ENCODE measurements around the gene DDX4.

Gene DDX4

GRCh38 chr5:55866485-55866884, 128.6 kb downstream of the DDX4 start:
- ATAC-seq = no peak

More at GRCh38 chr5:55866485-55866884, 128.6 kb downstream of the DDX4 start:
- TF ChIP-seq ESRRG (CRISPR knock-in tag; IDR thresholded peaks at IDR 0.05) (no peak), SNAI2 (CRISPR knock-in tag; IDR thresholded peaks at IDR 0.05) (no peak), ZNF8 (CRISPR knock-in tag; IDR thresholded peaks at IDR 0.05) (no peak), BACH2 (CRISPR knock-in tag; IDR thresholded peaks at IDR 0.05; ENCODE audit: borderline replicate concordance) (no peak), CSDC2 (CRISPR knock-in tag; IDR thresholded peaks at IDR 0.05) (no peak), ARNTL (CRISPR knock-in tag; IDR thresholded peaks at IDR 0.05; ENCODE audit: borderline replicate concordance, low read depth) (no peak), TCF4 (CRISPR knock-in tag; IDR thresholded peaks at IDR 0.05; ENCODE audit: borderline replicate concordance) (no peak), PPARA (CRISPR knock-in tag; IDR thresholded peaks at IDR 0.05; ENCODE audit: borderline replicate concordance) (no peak), TSHZ2 (CRISPR knock-in tag; IDR thresholded peaks at IDR 0.05) (no peak), RARB (CRISPR knock-in tag; IDR thresholded peaks at IDR 0.05) (no peak), TOX (CRISPR knock-in tag; IDR thresholded peaks at IDR 0.05; ENCODE audit: borderline replicate concordance) (no peak), ZC3H10 (CRISPR knock-in tag; IDR thresholded peaks at IDR 0.05) (no peak)
- TF ChIP-seq, protein P1, sequence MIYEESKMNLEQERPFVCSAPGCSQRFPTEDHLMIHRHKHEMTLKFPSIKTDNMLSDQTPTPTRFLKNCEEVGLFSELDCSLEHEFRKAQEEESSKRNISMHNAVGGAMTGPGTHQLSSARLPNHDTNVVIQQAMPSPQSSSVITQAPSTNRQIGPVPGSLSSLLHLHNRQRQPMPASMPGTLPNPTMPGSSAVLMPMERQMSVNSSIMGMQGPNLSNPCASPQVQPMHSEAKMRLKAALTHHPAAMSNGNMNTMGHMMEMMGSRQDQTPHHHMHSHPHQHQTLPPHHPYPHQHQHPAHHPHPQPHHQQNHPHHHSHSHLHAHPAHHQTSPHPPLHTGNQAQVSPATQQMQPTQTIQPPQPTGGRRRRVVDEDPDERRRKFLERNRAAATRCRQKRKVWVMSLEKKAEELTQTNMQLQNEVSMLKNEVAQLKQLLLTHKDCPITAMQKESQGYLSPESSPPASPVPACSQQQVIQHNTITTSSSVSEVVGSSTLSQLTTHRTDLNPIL (CRISPR knock-in tag; IDR thresholded peaks at IDR 0.05; ENCODE audit: low read depth) = no peak
